BJ (cell line): Measurements from ENCODE around the gene FAM107B. TPM values are rescaled to one million over a fixed set of nuclear protein-coding genes. Genes with fewer than 3 reads are reported as not detected.
A peak's percentile ranks its signal among the peaks of the same experiment; 100 is the strongest.
"Not testable (repeated sequence)": the region's sequence is repeated elsewhere in the genome, so short reads cannot be mapped to it uniquely, and the experiment has no call there.

Experiments
- CTCF ChIA-PET: fragments of 350-600 bp; formaldehyde crosslinking; extraction: SDS; loops from one replicate; lab custom pipeline; 2021; ENCODE audit warnings: antibody characterized with exemption, inconsistent platforms; lab: Yijun Ruan, JAX
- POLR2A ChIA-PET: fragments of 300-600 bp; sonication (Branson Sonifier 250); formaldehyde crosslinking; extraction: SDS; loops from one replicate; lab custom pipeline; 2021; ENCODE audit warnings: antibody characterized with exemption; lab: Charles Lee
- DNase-seq: peaks from one replicate; pipeline ENCODE4 v3.0.0-alpha.2; 2011; ENCODE audit warnings: low read depth
- H3K27me3 ChIP-seq: 2 replicates; pipeline ENCODE4 v1.6.0; 2011; ENCODE audit warnings: low read length; ENCODE audit not compliant: control insufficient read depth, insufficient read depth
- H3K36me3 ChIP-seq: 2 replicates; pipeline ENCODE4 v1.5.1; 2011; ENCODE audit warnings: low read length; ENCODE audit not compliant: control insufficient read depth, insufficient read depth
- H3K4me3 ChIP-seq: 2 replicates; pipeline ENCODE4 v1.5.1; 2011; ENCODE audit warnings: low read depth, mild to moderate bottlenecking, control low read depth, low read length
- polyA plus RNA-seq: library from polyadenylated mRNA; depleted of rRNA; stranded (reverse); fragments of >200 nt; gene quantifications from 2 replicates; pipeline ENCODE4 v1.2.3, GENCODE V29; 2011
- TF ChIP-seq, protein P1 (sequence below): IDR thresholded peaks from 2 replicates; pipeline ENCODE4 v1.5.1; 2011; ENCODE audit warnings: low read depth, mild to moderate bottlenecking, control low read depth, inconsistent platforms, low read length, moderate library complexity; ENCODE audit not compliant: insufficient read depth

Gene FAM107B
- polyA plus RNA-seq, 1 experiment: 11.3 TPM

DNA sequence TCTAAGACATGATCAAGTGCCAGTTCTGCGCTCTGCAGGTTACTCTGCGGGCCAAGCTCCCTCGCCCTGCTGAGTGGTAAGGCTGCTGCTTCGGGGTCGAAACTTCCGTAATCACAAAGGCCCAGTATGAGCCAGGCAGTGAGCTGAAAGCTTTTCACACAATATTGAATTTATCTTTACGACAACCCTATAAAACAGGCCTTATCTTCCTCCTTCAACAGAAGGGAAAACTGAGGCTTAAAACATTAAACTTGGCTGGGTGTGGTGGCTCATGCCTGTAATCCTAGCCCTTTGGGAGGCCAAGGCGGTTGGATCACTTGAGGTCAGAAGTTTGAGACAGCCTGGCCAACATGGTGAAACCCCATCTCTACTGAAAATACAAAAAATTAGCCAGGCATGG, 83.3 kb downstream of the FAM107B start:
- ChIA-PET CTCF (interaction anchor here (0.6 kb wide), 1 partner anchor 228 kb away, joined by 3 read pairs; no protein-coding TSS in a partner anchor), POLR2A (no interaction called here)
- DNase-seq: no peak
- Histone ChIP-seq H3K36me3 (no peaks in the 10 kb centered on the region), H3K4me3 (no peak overlapping the region), H3K27me3 (no peaks in the 10 kb centered on the region)
- TF ChIP-seq, protein P1, sequence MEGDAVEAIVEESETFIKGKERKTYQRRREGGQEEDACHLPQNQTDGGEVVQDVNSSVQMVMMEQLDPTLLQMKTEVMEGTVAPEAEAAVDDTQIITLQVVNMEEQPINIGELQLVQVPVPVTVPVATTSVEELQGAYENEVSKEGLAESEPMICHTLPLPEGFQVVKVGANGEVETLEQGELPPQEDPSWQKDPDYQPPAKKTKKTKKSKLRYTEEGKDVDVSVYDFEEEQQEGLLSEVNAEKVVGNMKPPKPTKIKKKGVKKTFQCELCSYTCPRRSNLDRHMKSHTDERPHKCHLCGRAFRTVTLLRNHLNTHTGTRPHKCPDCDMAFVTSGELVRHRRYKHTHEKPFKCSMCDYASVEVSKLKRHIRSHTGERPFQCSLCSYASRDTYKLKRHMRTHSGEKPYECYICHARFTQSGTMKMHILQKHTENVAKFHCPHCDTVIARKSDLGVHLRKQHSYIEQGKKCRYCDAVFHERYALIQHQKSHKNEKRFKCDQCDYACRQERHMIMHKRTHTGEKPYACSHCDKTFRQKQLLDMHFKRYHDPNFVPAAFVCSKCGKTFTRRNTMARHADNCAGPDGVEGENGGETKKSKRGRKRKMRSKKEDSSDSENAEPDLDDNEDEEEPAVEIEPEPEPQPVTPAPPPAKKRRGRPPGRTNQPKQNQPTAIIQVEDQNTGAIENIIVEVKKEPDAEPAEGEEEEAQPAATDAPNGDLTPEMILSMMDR: no peak

DNA sequence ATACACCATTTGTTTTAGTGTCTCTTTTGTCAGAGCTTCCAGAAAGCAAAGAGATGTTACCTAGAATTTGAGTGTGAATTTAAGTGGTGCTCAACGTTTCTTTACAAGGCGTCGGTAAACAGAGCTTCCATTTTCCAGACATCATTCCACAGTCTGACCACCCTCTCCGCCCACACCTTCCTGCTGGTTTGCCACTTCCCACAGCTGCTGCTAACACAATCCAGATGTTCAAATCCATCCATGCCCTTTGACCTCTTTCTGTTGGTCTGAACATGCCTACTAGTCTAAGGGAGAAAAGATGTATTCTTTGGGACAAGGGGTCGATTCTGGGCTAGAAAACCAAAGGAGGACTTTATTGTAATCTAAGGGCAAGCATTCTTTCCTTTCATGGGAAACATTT, 86.1 kb downstream of the FAM107B start:
- POLR2A ChIA-PET: no interaction called here
- no peaks in the 10 kb centered on the region for H3K27me3 ChIP-seq
- H3K4me3 ChIP-seq: no peak overlapping the region
- CTCF ChIA-PET: no interaction called here
- H3K36me3 ChIP-seq: no peaks in the 10 kb centered on the region
- peak; percentile 57 for DNase-seq
- TF ChIP-seq, protein P1: no peak

DNA sequence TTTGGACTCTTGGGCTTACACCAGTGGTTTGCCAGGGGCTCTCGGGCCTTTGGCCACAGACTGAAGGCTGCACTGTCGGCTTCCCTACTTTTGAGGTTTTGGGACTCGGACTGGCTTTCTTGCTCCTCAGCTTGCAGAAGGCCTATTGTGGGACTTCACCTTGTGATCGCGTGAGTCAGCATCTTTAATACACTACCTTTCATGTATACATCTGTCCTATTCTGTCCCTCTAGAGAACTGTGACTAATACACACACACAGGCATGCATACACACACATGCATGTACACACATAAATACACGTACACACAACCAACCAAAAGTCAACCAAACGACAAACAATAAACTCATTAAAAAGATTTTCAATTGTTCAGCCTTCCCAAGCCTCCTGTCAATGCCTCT, 86.5 kb downstream of the FAM107B start:
- POLR2A ChIA-PET, H3K36me3 ChIP-seq, CTCF ChIA-PET, DNase-seq, H3K27me3 ChIP-seq, H3K4me3 ChIP-seq: not testable (repeated sequence)

DNA sequence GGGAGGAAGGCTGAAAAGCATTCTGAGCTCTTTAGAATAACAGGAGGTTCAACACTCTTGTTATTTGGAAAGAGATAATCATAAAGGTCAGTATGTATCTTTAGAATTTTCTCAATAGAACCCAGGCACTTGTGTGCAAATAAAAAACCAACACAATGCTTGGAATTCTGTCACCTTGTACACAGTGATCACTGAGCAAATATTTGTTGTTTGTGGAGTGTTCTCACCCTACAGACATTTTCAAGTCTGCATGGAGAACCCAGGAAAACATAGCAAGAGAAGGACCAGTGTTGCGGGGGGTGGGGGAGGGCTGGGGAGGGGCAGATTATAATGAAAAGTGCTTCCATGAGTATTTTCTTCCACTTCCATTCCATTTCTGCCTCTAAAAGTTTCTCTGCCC, 87.4 kb downstream of the FAM107B start:
- ChIA-PET CTCF (interaction anchor here (1.3 kb wide), 2 partner anchors 9 to 136 kb away, joined by 3 to 5 read pairs; no protein-coding TSS in a partner anchor), POLR2A (interaction anchor here (0.6 kb wide), 1 partner anchor 67 kb away, joined by 9 read pairs; no protein-coding TSS in a partner anchor)
- Histone ChIP-seq H3K36me3 (no peaks in the 10 kb centered on the region), H3K4me3 (no peak overlapping the region), H3K27me3 (no peaks in the 10 kb centered on the region)
- no peak for DNase-seq
- TF ChIP-seq, protein P1: no peak

- DNase-seq: peak; percentile 63
- ChIA-PET POLR2A (interaction anchor here (0.6 kb wide), 1 partner anchor 14 kb away, joined by 16 read pairs; no protein-coding TSS in a partner anchor), CTCF (interaction anchor here (1.0 to 1.3 kb wide), 3 partner anchors 8 to 137 kb away, joined by 3 to 5 read pairs (median 3); no protein-coding TSS in a partner anchor)
- no peaks in the 10 kb centered on the region for H3K36me3 ChIP-seq
- no peak overlapping the region for H3K4me3 ChIP-seq
- no peaks in the 10 kb centered on the region for H3K27me3 ChIP-seq
- TF ChIP-seq, protein P1: no peak
Observed at GRCh38 chr10:14686356-14686755, 88.3 kb downstream of the FAM107B start.

- H3K4me3 ChIP-seq: no peak overlapping the region
- H3K27me3 ChIP-seq: no peaks in the 10 kb centered on the region
- TF ChIP-seq, protein P1: no peak
- no peaks in the 10 kb centered on the region for H3K36me3 ChIP-seq
- CTCF ChIA-PET: interaction anchor here (0.7 to 1.4 kb wide), 2 partner anchors 15 to 138 kb away, joined by 3 read pairs; no protein-coding TSS in a partner anchor
- DNase-seq: no peak
- POLR2A ChIA-PET: no interaction called here
Observed at GRCh38 chr10:14684354-14684753, 90.3 kb downstream of the FAM107B start.
